ENCODE results near the gene FBXO4.
A peak's percentile ranks its signal among the peaks of the same experiment; 100 is the strongest.
"Not testable (repeated sequence)": the region's sequence is repeated elsewhere in the genome, so short reads cannot be mapped to it uniquely, and the experiment has no call there.

FBXO4 gene

GRCh38 chr5:41921874-41922273 is 3.2 kb upstream of the FBXO4 start:
- DNase-seq (ENCODE audit: low spot score): no peak

GRCh38 chr5:41924526-41924871 is 582 bp upstream of the FBXO4 start:
- DNase-seq (ENCODE audit: low spot score): no peak

GRCh38 chr5:41925555-41925951 is 472 bp downstream of the FBXO4 start:
- DNase-seq (ENCODE audit: low spot score): no peak

- no peak for DNase-seq (ENCODE audit: low spot score)
These were observed 2.5 kb downstream of the FBXO4 start for GRCh38 chr5:41927604-41928003.

- DNase-seq (ENCODE audit: low spot score): no peak
These were observed 4.0 kb downstream of the FBXO4 start for GRCh38 chr5:41929035-41929434.

GRCh38 chr5:41932770-41933169 is 7.7 kb downstream of the FBXO4 start:
- DNase-seq (ENCODE audit: low spot score): no peak

- DNase-seq (ENCODE audit: low spot score): peak; percentile 45
These were observed 10.5 kb downstream of the FBXO4 start for GRCh38 chr5:41935544-41935943.

GRCh38 chr5:41940641-41941040 is 15.6 kb downstream of the FBXO4 start:
- DNase-seq (ENCODE audit: low spot score): no peak

GRCh38 chr5:41945332-41945955 is 20.4 kb downstream of the FBXO4 start:
- not testable (repeated sequence) for DNase-seq (ENCODE audit: low spot score)

GRCh38 chr5:41951224-41951623 is 26.1 kb downstream of the FBXO4 start:
- no peak for DNase-seq (ENCODE audit: low spot score)

GRCh38 chr5:41954286-41954685 is 29.2 kb downstream of the FBXO4 start:
- DNase-seq (ENCODE audit: low spot score): no peak

- DNase-seq (ENCODE audit: low spot score): no peak
These were observed 30.4 kb downstream of the FBXO4 start for GRCh38 chr5:41955432-41956024.

- no peak for DNase-seq (ENCODE audit: low spot score)
These were observed 31.9 kb downstream of the FBXO4 start for GRCh38 chr5:41956943-41957342.

GRCh38 chr5:41960481-41960880 is 35.4 kb downstream of the FBXO4 start:
- no peak for DNase-seq (ENCODE audit: low spot score)

- DNase-seq (ENCODE audit: low spot score): no peak
These were observed 36.7 kb downstream of the FBXO4 start for GRCh38 chr5:41961736-41962135.

- no peak for DNase-seq (ENCODE audit: low spot score)
These were observed 37.4 kb downstream of the FBXO4 start for GRCh38 chr5:41962491-41962890.

GRCh38 chr5:41966401-41967105 is 41.5 kb downstream of the FBXO4 start:
- DNase-seq (ENCODE audit: low spot score): no peak

GRCh38 chr5:41967401-41967800 is 42.3 kb downstream of the FBXO4 start:
- no peak for DNase-seq (ENCODE audit: low spot score)

- no peak for DNase-seq (ENCODE audit: low spot score)
These were observed 43.2 kb downstream of the FBXO4 start for GRCh38 chr5:41968153-41968723.

GRCh38 chr5:41973087-41973486 is 48.0 kb downstream of the FBXO4 start:
- DNase-seq (ENCODE audit: low spot score): no peak

- no peak for DNase-seq (ENCODE audit: low spot score)
These were observed 48.8 kb downstream of the FBXO4 start for GRCh38 chr5:41973887-41974286.

GRCh38 chr5:41978676-41979075 is 53.6 kb downstream of the FBXO4 start:
- DNase-seq (ENCODE audit: low spot score): no peak

- DNase-seq (ENCODE audit: low spot score): no peak
These were observed 55.3 kb downstream of the FBXO4 start for GRCh38 chr5:41980396-41980795.
